B cell (primary cell): ENCODE results near the gene BRIP1. TPM values are rescaled to one million over a fixed set of nuclear protein-coding genes. Genes with fewer than 3 reads are reported as not detected.

ENCODE experiments used
- ATAC-seq: fragments of 200-7000 bp; cut with Tn5 transposase; one replicate; pipeline ENCODE4 v1.10.0; 2021; ENCODE audit warnings: low read depth, mild to moderate bottlenecking, moderate number of reproducible peaks, moderate library complexity
- CTCF ChIA-PET: fragments of 350-600 bp; sonication (Branson Sonifier 250); formaldehyde crosslinking; loops from one replicate; lab custom pipeline; 2021; ENCODE audit warnings: antibody characterized with exemption, inconsistent platforms; lab: Charles Lee
- POLR2A ChIA-PET: fragments of 350-600 bp; sonication (Branson Sonifier 250); formaldehyde crosslinking; loops from one replicate; lab custom pipeline; 2021; ENCODE audit warnings: antibody characterized with exemption; lab: Charles Lee
- DNase-seq: peaks from one replicate; pipeline ENCODE4 v3.0.0; 2013
- H2AFZ ChIP-seq: 2 replicates; pipeline ENCODE4 v1.6.1; 2012; ENCODE audit warnings: mild to moderate bottlenecking, low read depth, low read length; ENCODE audit not compliant: insufficient read depth, poor library complexity, severe bottlenecking
- H3K27ac ChIP-seq, 2 donors: 1 replicate in 1 of 2; 2 replicates in 1 of 2; pipeline ENCODE4 v1.5.1; 2012 to 2013; ENCODE audit warnings: low read length in 2 of 2, mild to moderate bottlenecking in 2 of 2, moderate library complexity in 1 of 2
- H3K27me3 ChIP-seq, 4 experiments: fragments of 200-600 bp in 1 of 4; sonication (generic) in 1 of 4; replicated peaks in 1 of 4; 1 replicate in 2 of 4; 2 replicates in 2 of 4; pipeline versions ENCODE4 v1.6.1 to v1.7.0; 2013 to 2016; ENCODE audit warnings: low read length in 3 of 4, mild to moderate bottlenecking in 2 of 4, mixed read lengths in 1 of 4, moderate library complexity in 1 of 4; ENCODE audit not compliant: insufficient read depth in 4 of 4, control insufficient read depth in 3 of 4; ENCODE audit errors: control extremely low read depth in 1 of 4
- H3K36me3 ChIP-seq, 2 experiments: replicated peaks in 1 of 2; 1 replicate in 1 of 2; 2 replicates in 1 of 2; pipeline versions ENCODE4 v1.6.1 to v1.7.1; 2013; ENCODE audit warnings: low read length in 1 of 2; ENCODE audit not compliant: insufficient read depth in 2 of 2, control insufficient read depth in 1 of 2; ENCODE audit errors: control extremely low read depth in 1 of 2, extremely low read depth in 1 of 2
- H3K4me1 ChIP-seq, 2 donors: fragments of 200-600 bp in 1 of 2; sonication (generic) in 1 of 2; 1 replicate in 1 of 2; 2 replicates in 1 of 2; pipeline versions ENCODE4 v1.5.1 to v1.6.1; 2013 to 2017; ENCODE audit warnings: low read length in 2 of 2; ENCODE audit not compliant: control insufficient read depth in 2 of 2, insufficient read depth in 2 of 2
- H3K4me2 ChIP-seq: replicated peaks from 2 replicates; pipeline ENCODE3; 2012; ENCODE audit warnings: mild to moderate bottlenecking, low read depth, low read length; ENCODE audit not compliant: poor library complexity, severe bottlenecking
- H3K4me3 ChIP-seq, 5 experiments: fragments of 200-600 bp in 1 of 5; sonication (generic) in 1 of 5; 1 replicate in 3 of 5; 2 replicates in 2 of 5; pipeline versions ENCODE4 v1.5.1 to v1.7.0; 2011 to 2016; ENCODE audit warnings: low read length in 4 of 5, mild to moderate bottlenecking in 4 of 5, low read depth in 2 of 5, control low read depth in 1 of 5, moderate library complexity in 1 of 5; ENCODE audit not compliant: insufficient read depth in 1 of 5; ENCODE audit errors: control extremely low read depth in 1 of 5, extremely low read depth in 1 of 5
- H3K79me2 ChIP-seq: fragments of 200-600 bp; sonication (generic); one replicate; pipeline ENCODE4 v1.6.0; 2016; ENCODE audit warnings: low read length; ENCODE audit not compliant: control insufficient read depth, insufficient read depth
- H3K9ac ChIP-seq: fragments of 200-600 bp; sonication (generic); 2 replicates; pipeline ENCODE4 v1.6.1; 2017; ENCODE audit warnings: mild to moderate bottlenecking, low read length, moderate library complexity
- H3K9me3 ChIP-seq, 3 donors: one replicate each; pipeline versions ENCODE4 v1.6.1 to v1.7.1; 2013; ENCODE audit warnings: low read length in 2 of 3; ENCODE audit not compliant: control insufficient read depth in 2 of 3, insufficient read depth in 1 of 3; ENCODE audit errors: control extremely low read depth in 1 of 3
- H4K20me1 ChIP-seq: 2 replicates; pipeline ENCODE4 v1.6.0; 2012; ENCODE audit warnings: mild to moderate bottlenecking, low read length; ENCODE audit not compliant: insufficient read depth, control insufficient read depth, poor library complexity, severe bottlenecking
- H3K27ac Mint-ChIP-seq: one replicate; pipeline ENCODE4 v1.8.0; 2021; ENCODE audit warnings: mixed read lengths
- H3K27me3 Mint-ChIP-seq: one replicate; pipeline ENCODE4 v1.8.0; 2021; ENCODE audit warnings: mixed read lengths
- H3K4me1 Mint-ChIP-seq: one replicate; pipeline ENCODE4 v1.8.0; 2021; ENCODE audit warnings: mixed read lengths
- H3K4me3 Mint-ChIP-seq: one replicate; pipeline ENCODE4 v1.8.0; 2021; ENCODE audit warnings: mixed read lengths
- H3K9me3 Mint-ChIP-seq: one replicate; pipeline ENCODE4 v1.8.0; 2022; ENCODE audit warnings: mixed read lengths; ENCODE audit not compliant: insufficient read depth
- EZH2 ChIP-seq: IDR thresholded peaks from 2 replicates; pipeline ENCODE4 v1.6.1; 2012; ENCODE audit warnings: borderline replicate concordance, low read depth, mild to moderate bottlenecking, moderate library complexity, low read length; ENCODE audit not compliant: insufficient read depth, poor library complexity, severe bottlenecking
- WGBS: methylation state at CpG from one replicate; pipeline ENCODE4 v1.1.5; 2013; ENCODE audit warnings: missing lambda C conversion rate; ENCODE audit not compliant: insufficient coverage; 5-methylcytosine and 5-hydroxymethylcytosine counted together
- intact Hi-C: fragments of 100-400 bp; cut with micrococcal nuclease; formaldehyde crosslinking; loops from one replicate; pipeline ENCODE4 v1.10.0; 2022
- polyA plus RNA-seq: library from polyadenylated mRNA; depleted of rRNA; stranded (reverse); fragments of >200 nt; gene quantifications from 2 replicates; pipeline ENCODE4 v1.2.3, GENCODE V29; 2012
- total RNA-seq, 2 donors: library from RNA; stranded (reverse); fragments of 120-200 nt in 1 of 2; gene quantifications; 1 replicate in 1 of 2; 2 replicates in 1 of 2; pipeline versions ENCODE4 v1.2.3 to v1.2.4, GENCODE V29; 2013 to 2022
- TF ChIP-seq, protein P1 (sequence below): fragments of 200-600 bp; IDR thresholded peaks from one replicate; pipeline ENCODE4 v1.8.0; 2022; ENCODE audit warnings: antibody characterized with exemption, mild to moderate bottlenecking

Gene BRIP1
- total and polyA plus RNA-seq, 2 donors (not counting 1 experiment from before 2014, with no cell fraction given): 0.89 to 2.4 TPM

GRCh38 chr17:61757168-61757567 lies 106.2 kb downstream of the BRIP1 start:
- H3K9me3 Mint-ChIP-seq: no peaks in the 10 kb centered on the region
- CTCF ChIA-PET: no interaction called here
- H3K27ac Mint-ChIP-seq: no peak overlapping the region
- no peak for ATAC-seq
- no peak overlapping the region for H3K4me3 Mint-ChIP-seq
- H3K4me2 ChIP-seq: no peak overlapping the region
- DNase-seq: no peak
- no peaks in the 10 kb centered on the region for H3K27me3 ChIP-seq
- H3K4me3 ChIP-seq: no peak overlapping the region
- H4K20me1 ChIP-seq: no peaks in the 10 kb centered on the region
- peaks cover 2% of the 10 kb centered on the region for H3K4me1 Mint-ChIP-seq
- H3K27ac ChIP-seq: no peak overlapping the region
- no peaks in the 10 kb centered on the region for H3K79me2 ChIP-seq
- no peak overlapping the region for H2AFZ ChIP-seq
- no peak for TF ChIP-seq EZH2
- TF ChIP-seq, protein P1, sequence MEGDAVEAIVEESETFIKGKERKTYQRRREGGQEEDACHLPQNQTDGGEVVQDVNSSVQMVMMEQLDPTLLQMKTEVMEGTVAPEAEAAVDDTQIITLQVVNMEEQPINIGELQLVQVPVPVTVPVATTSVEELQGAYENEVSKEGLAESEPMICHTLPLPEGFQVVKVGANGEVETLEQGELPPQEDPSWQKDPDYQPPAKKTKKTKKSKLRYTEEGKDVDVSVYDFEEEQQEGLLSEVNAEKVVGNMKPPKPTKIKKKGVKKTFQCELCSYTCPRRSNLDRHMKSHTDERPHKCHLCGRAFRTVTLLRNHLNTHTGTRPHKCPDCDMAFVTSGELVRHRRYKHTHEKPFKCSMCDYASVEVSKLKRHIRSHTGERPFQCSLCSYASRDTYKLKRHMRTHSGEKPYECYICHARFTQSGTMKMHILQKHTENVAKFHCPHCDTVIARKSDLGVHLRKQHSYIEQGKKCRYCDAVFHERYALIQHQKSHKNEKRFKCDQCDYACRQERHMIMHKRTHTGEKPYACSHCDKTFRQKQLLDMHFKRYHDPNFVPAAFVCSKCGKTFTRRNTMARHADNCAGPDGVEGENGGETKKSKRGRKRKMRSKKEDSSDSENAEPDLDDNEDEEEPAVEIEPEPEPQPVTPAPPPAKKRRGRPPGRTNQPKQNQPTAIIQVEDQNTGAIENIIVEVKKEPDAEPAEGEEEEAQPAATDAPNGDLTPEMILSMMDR: no peak
- H3K27me3 Mint-ChIP-seq: no peaks in the 10 kb centered on the region
- intact Hi-C loops: no loop called here
- H3K9me3 ChIP-seq: peaks cover 0 to 3% (median 0%) of the 10 kb centered on the region in 3 donors
- no peak overlapping the region for H3K9ac ChIP-seq
- H3K4me1 ChIP-seq: peaks cover 0 to 3% of the 10 kb centered on the region in 2 donors
- POLR2A ChIA-PET: no interaction called here
- H3K36me3 ChIP-seq: no peaks in the 10 kb centered on the region

GRCh38 chr17:61756561-61756960 lies 106.8 kb downstream of the BRIP1 start:
- H3K36me3 ChIP-seq: no peaks in the 10 kb centered on the region
- H4K20me1 ChIP-seq: no peaks in the 10 kb centered on the region
- no peaks in the 10 kb centered on the region for H3K27me3 Mint-ChIP-seq
- no peaks in the 10 kb centered on the region for H3K79me2 ChIP-seq
- no peak overlapping the region for H3K4me2 ChIP-seq
- no peaks in the 10 kb centered on the region for H3K27me3 ChIP-seq
- WGBS: no CpG with 5 or more reads among the region's 1 CpG
- DNase-seq (no peak), ATAC-seq (no peak)
- H3K9me3 Mint-ChIP-seq: no peaks in the 10 kb centered on the region
- H3K4me3 Mint-ChIP-seq: no peak overlapping the region
- CTCF ChIA-PET: no interaction called here
- intact Hi-C loops: no loop called here
- H3K4me1 Mint-ChIP-seq: peaks cover 2% of the 10 kb centered on the region
- H3K9ac ChIP-seq: no peak overlapping the region
- H3K4me3 ChIP-seq: no peak overlapping the region
- no peak overlapping the region for H3K27ac Mint-ChIP-seq
- H2AFZ ChIP-seq: no peak overlapping the region
- TF ChIP-seq, protein P1: no peak
- TF ChIP-seq EZH2: no peak
- POLR2A ChIA-PET: interaction anchor here (0.7 kb wide), 1 partner anchor 13 kb away, joined by 3 read pairs; no protein-coding TSS in a partner anchor
- peaks cover 0 to 3% (median 0%) of the 10 kb centered on the region in 3 donors for H3K9me3 ChIP-seq
- no peak overlapping the region for H3K27ac ChIP-seq
- H3K4me1 ChIP-seq: peaks cover 0 to 3% of the 10 kb centered on the region in 2 donors
